ENCODE results near the gene CSNK1G3.

CSNK1G3 gene

DNA sequence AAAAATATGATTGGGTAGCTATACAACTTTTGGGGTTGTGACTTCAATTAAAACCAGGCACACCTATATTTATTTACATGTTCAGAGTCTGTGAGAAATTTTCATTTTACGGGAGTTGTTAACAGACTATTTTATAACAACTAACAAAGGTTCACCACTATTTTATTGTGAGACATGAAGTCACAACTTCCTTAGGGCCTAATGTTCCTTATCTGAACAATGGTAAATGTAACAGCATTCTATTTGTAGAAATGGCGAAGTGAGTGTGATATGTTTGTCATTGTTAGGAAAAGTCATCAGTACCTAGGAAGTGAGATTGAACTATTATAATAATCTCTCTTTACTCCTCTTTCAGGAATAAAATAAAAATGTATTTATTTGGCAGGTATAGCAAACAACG, 67.4 kb downstream of the CSNK1G3 start:
- peaks cover 0 to 5% (median 0%) of the 10 kb centered on the region in 5 experiments for H3K9me3 ChIP-seq (ENCODE audit: control extremely low read depth in 1 of 5, control insufficient read depth in 4 of 5, insufficient read depth in 2 of 5, low read depth in 1 of 5, low read length in 4 of 5)
- no peak overlapping the region for H3K27ac ChIP-seq (ENCODE audit: insufficient read depth in 1 of 2, low read depth in 1 of 2, low read length in 2 of 2, poor library complexity in 1 of 2, severe bottlenecking in 2 of 2)
- H3K36me3 ChIP-seq (ENCODE audit: control insufficient read depth in 4 of 4, insufficient read depth in 4 of 4, low read length in 3 of 4): peaks cover 5 to 24% (median 10%) of the 10 kb centered on the region in 4 experiments
- H3K4me1 ChIP-seq (ENCODE audit: control extremely low read depth in 1 of 4, control insufficient read depth in 4 of 4, insufficient read depth in 4 of 4, low read length in 3 of 4): peaks cover 0 to 4% (median 0%) of the 10 kb centered on the region in 4 experiments
- no peaks in the 10 kb centered on the region for H3K27me3 ChIP-seq (replicated peaks in 2 of 5; ENCODE audit: control insufficient read depth in 4 of 5, insufficient read depth in 5 of 5, low read length in 4 of 5)
- no peak for DNase-seq
- ChIA-PET POLR2A (no interaction called here), CTCF (no interaction called here)
- no peak overlapping the region for H3K4me3 ChIP-seq (ENCODE audit: control insufficient read depth in 1 of 7, extremely low read depth in 1 of 7, insufficient read depth in 4 of 7, low read depth in 2 of 7, low read length in 6 of 7)
- no CpG with 5 or more reads among the region's 3 CpGs for WGBS (ENCODE audit: insufficient coverage)

DNA sequence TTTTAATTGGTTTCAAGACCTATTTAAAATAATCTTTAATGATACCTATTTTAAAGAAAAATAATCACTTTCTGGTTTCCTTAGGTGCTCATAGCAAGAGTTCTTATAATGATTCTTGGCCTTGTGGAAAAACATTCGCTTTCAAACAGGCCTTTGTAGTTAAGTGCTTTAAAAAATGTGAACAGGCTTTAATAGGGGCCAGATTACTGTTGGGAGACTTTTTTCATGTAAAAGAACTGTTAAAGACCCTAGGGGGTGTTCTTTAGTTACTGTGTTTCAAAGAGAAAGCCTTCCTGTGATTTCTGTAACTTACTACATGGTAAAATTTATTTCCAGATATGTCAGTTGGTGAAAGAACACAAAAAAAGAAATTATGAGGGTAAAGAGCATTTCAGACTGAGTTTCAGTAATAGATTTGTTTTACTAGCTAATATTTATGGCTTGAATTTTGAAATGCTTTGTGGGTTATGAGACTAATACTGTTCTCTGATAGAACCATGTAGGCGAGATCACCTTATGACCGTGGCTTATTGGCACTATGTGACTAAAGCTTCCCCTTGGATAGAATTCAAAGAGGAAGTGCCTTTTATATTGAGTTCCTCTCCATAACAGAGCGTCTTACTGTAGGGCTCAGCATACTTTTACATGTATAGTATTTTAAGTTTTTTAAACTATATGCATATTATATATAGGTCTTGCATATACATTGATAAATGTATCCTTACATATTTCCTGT, 70.7 kb downstream of the CSNK1G3 start:
- ChIA-PET POLR2A (no interaction called here), CTCF (interaction anchor here (1.8 kb wide), 1 partner anchor 10 kb away, joined by 5 read pairs; no protein-coding TSS in a partner anchor)

DNA sequence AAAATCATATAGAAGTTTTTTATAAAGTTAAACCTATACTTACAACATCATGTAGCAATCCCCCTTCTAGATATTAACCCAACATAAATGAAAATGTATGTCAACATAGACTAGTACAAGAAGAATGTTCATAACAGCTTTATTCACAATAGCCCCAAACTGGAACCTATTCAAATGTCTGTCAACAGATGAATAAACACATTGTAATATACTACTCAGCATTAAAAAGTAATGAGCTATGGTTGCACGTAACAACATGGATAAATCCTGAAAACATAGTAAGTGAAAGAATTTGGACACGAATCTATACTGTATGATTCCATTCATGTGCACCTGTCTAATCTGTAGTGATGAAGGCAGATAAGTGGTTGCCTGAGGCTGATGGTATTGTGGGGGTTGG, 73.9 kb downstream of the CSNK1G3 start:
- no peaks in the 10 kb centered on the region for H3K27me3 ChIP-seq (replicated peaks in 2 of 5; ENCODE audit: control insufficient read depth in 4 of 5, insufficient read depth in 5 of 5, low read length in 4 of 5)
- DNase-seq: no peak
- WGBS (ENCODE audit: insufficient coverage): 100% methylated on average over 1 of the region's 2 CpGs
- CTCF ChIA-PET: no interaction called here
- H3K36me3 ChIP-seq (ENCODE audit: control insufficient read depth in 4 of 4, insufficient read depth in 4 of 4, low read length in 3 of 4): peaks cover 0 to 5% (median 2%) of the 10 kb centered on the region in 4 experiments
- POLR2A ChIA-PET: no interaction called here
- peaks cover 0 to 8% (median 0%) of the 10 kb centered on the region in 5 experiments for H3K9me3 ChIP-seq (ENCODE audit: control extremely low read depth in 1 of 5, control insufficient read depth in 4 of 5, insufficient read depth in 2 of 5, low read depth in 1 of 5, low read length in 4 of 5)
- H3K4me3 ChIP-seq (ENCODE audit: control insufficient read depth in 1 of 7, extremely low read depth in 1 of 7, insufficient read depth in 4 of 7, low read depth in 2 of 7, low read length in 6 of 7): no peak overlapping the region
- H3K4me1 ChIP-seq (ENCODE audit: control extremely low read depth in 1 of 4, control insufficient read depth in 4 of 4, insufficient read depth in 4 of 4, low read length in 3 of 4): peaks cover 0 to 4% (median 0%) of the 10 kb centered on the region in 4 experiments
- H3K27ac ChIP-seq (ENCODE audit: insufficient read depth in 1 of 2, low read depth in 1 of 2, low read length in 2 of 2, poor library complexity in 1 of 2, severe bottlenecking in 2 of 2): no peak overlapping the region

More for the DNA sequence above, 70.7 kb downstream of the CSNK1G3 start:
- no peaks in the 10 kb centered on the region for H3K27me3 ChIP-seq (replicated peaks in 2 of 5; ENCODE audit: control insufficient read depth in 4 of 5, insufficient read depth in 5 of 5, low read length in 4 of 5)
- WGBS (ENCODE audit: insufficient coverage): 89% methylated on average over 1 of the region's 4 CpGs
- peaks cover 0 to 4% (median 0%) of the 10 kb centered on the region in 4 experiments for H3K4me1 ChIP-seq (ENCODE audit: control extremely low read depth in 1 of 4, control insufficient read depth in 4 of 4, insufficient read depth in 4 of 4, low read length in 3 of 4)
- H3K4me3 ChIP-seq (ENCODE audit: control insufficient read depth in 1 of 7, extremely low read depth in 1 of 7, insufficient read depth in 4 of 7, low read depth in 2 of 7, low read length in 6 of 7): no peak overlapping the region
- peaks cover 0 to 8% (median 0%) of the 10 kb centered on the region in 5 experiments for H3K9me3 ChIP-seq (ENCODE audit: control extremely low read depth in 1 of 5, control insufficient read depth in 4 of 5, insufficient read depth in 2 of 5, low read depth in 1 of 5, low read length in 4 of 5)
- peaks cover 0 to 5% (median under 1%) of the 10 kb centered on the region in 4 experiments for H3K36me3 ChIP-seq (ENCODE audit: control insufficient read depth in 4 of 4, insufficient read depth in 4 of 4, low read length in 3 of 4)
- DNase-seq: peak; percentile 7 to 54 (median 22)
- H3K27ac ChIP-seq (ENCODE audit: insufficient read depth in 1 of 2, low read depth in 1 of 2, low read length in 2 of 2, poor library complexity in 1 of 2, severe bottlenecking in 2 of 2): no peak overlapping the region

DNA sequence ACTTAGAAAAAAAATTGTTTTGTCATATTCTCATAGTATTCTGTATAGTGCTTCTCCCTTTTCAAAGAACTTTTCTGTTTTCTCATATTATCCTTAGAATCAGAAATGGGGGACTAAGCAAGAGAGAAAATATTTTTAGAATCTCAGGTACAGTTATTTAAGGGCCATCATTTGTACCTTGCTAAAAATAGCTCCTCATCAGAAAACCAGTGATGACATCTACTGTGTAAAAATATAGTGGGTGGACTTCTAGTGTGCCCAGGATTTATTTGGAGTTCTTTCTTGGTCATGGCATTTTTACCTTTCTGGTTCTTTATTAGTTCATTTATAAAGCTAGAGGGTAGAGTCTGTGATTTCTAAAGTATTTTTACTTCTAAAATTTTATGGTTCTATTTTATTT, 82.5 kb downstream of the CSNK1G3 start:
- no peaks in the 10 kb centered on the region for H3K4me1 ChIP-seq (ENCODE audit: control extremely low read depth in 1 of 4, control insufficient read depth in 4 of 4, insufficient read depth in 4 of 4, low read length in 3 of 4)
- ChIA-PET CTCF (interaction anchor here (1.5 to 1.8 kb wide), 2 partner anchors 12 to 16 kb away, joined by 3 to 4 read pairs; no protein-coding TSS in a partner anchor), POLR2A (no interaction called here)
- H3K4me3 ChIP-seq (ENCODE audit: control insufficient read depth in 1 of 7, extremely low read depth in 1 of 7, insufficient read depth in 4 of 7, low read depth in 2 of 7, low read length in 6 of 7): no peak overlapping the region
- H3K36me3 ChIP-seq (ENCODE audit: control insufficient read depth in 4 of 4, insufficient read depth in 4 of 4, low read length in 3 of 4): peaks cover 0 to 27% (median 24%) of the 10 kb centered on the region in 4 experiments
- no peak overlapping the region for H3K27ac ChIP-seq (ENCODE audit: insufficient read depth in 1 of 2, low read depth in 1 of 2, low read length in 2 of 2, poor library complexity in 1 of 2, severe bottlenecking in 2 of 2)
- no peaks in the 10 kb centered on the region for H3K27me3 ChIP-seq (replicated peaks in 2 of 5; ENCODE audit: control insufficient read depth in 4 of 5, insufficient read depth in 5 of 5, low read length in 4 of 5)
- no peak for DNase-seq
- H3K9me3 ChIP-seq (ENCODE audit: control extremely low read depth in 1 of 5, control insufficient read depth in 4 of 5, insufficient read depth in 2 of 5, low read depth in 1 of 5, low read length in 4 of 5): no peaks in the 10 kb centered on the region

DNA sequence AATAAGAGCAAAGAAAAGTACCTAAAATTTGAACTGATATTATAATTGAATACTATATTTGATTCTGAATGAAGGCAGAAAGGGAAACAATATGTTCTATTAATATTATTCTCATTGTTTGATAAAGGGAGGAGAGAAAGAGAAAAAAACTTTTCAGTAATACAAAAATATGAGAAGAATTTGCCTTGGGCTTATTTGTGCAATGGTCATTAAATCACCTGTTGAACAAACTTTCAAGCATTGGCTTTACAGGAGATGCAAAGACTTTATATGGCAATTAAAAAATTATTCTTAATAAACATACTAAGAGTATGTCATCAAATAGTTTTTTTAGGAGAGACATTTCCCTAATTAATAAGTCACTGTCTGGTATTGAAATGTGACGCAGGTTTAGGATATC, 85.0 kb downstream of the CSNK1G3 start:
- POLR2A ChIA-PET: no interaction called here
- H3K9me3 ChIP-seq (ENCODE audit: control extremely low read depth in 1 of 5, control insufficient read depth in 4 of 5, insufficient read depth in 2 of 5, low read depth in 1 of 5, low read length in 4 of 5): no peaks in the 10 kb centered on the region
- no peak overlapping the region for H3K27ac ChIP-seq (ENCODE audit: insufficient read depth in 1 of 2, low read depth in 1 of 2, low read length in 2 of 2, poor library complexity in 1 of 2, severe bottlenecking in 2 of 2)
- CTCF ChIA-PET: no interaction called here
- H3K36me3 ChIP-seq (ENCODE audit: control insufficient read depth in 4 of 4, insufficient read depth in 4 of 4, low read length in 3 of 4): peaks cover 0 to 24% (median 21%) of the 10 kb centered on the region in 4 experiments
- no peak for DNase-seq
- WGBS (ENCODE audit: insufficient coverage): no CpG with 5 or more reads among the region's 1 CpG
- H3K27me3 ChIP-seq (replicated peaks in 2 of 5; ENCODE audit: control insufficient read depth in 4 of 5, insufficient read depth in 5 of 5, low read length in 4 of 5): no peaks in the 10 kb centered on the region
- H3K4me3 ChIP-seq (ENCODE audit: control insufficient read depth in 1 of 7, extremely low read depth in 1 of 7, insufficient read depth in 4 of 7, low read depth in 2 of 7, low read length in 6 of 7): no peak overlapping the region
- no peaks in the 10 kb centered on the region for H3K4me1 ChIP-seq (ENCODE audit: control extremely low read depth in 1 of 4, control insufficient read depth in 4 of 4, insufficient read depth in 4 of 4, low read length in 3 of 4)

DNA sequence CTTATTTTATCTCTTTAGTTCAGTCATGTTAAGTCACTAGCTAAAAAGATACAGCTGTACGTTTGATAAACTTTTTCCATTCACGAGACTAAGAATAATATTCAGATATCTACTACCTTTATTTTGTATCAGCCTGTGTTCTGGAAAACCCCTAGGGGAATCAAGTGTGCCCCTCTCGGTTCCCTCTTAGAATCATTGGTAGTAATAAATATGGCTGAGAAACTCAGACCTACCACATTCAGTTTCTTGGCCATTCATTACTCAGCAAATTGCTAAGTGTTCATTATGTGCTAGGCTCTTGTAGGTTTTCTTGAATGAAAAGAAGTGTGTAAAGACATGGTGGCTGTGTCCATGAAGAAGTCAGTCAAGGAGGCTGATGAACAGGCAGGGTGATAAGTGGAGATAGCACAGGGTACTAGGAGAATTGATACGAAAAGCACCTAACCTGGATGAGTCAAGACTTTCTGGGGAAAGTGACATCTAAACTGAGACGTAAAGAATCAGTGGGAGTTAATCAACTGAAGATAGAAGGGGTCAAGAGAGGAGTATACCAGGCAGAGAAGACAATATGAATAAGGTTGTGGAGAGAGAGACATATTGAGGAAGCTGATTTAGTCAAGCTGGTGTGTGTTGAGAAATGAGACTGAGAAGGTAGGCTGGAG, 86.2 kb downstream of the CSNK1G3 start:
- no peak overlapping the region for H3K4me3 ChIP-seq (ENCODE audit: control insufficient read depth in 1 of 7, extremely low read depth in 1 of 7, insufficient read depth in 4 of 7, low read depth in 2 of 7, low read length in 6 of 7)
- ChIA-PET CTCF (interaction anchor here (1.0 kb wide), 2 partner anchors 8 to 12 kb away, joined by 3 read pairs; no protein-coding TSS in a partner anchor), POLR2A (no interaction called here)

DNA sequence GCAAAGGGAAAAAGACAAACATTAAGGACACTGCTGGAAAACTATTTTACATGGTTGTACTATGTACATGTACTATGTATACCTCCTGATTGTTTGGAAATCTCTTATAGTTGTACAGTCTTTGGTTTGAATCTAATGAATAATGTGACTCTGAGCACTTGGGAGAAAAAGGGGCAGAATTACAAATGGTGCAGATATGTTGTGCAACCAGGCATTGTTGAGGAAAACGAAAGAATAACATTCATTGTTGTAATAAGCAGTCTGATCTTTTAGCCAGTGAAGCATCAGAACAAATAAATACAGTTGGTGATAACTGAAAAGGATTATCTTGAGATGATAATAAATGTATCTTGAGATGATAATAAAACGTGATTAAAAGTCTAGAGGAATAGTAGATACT, 87.2 kb downstream of the CSNK1G3 start:
- Histone ChIP-seq H3K36me3 (ENCODE audit: control insufficient read depth in 4 of 4, insufficient read depth in 4 of 4, low read length in 3 of 4) (peaks cover 4 to 21% (median 10%) of the 10 kb centered on the region in 4 experiments), H3K27me3 (replicated peaks in 2 of 5; ENCODE audit: control insufficient read depth in 4 of 5, insufficient read depth in 5 of 5, low read length in 4 of 5) (no peaks in the 10 kb centered on the region), H3K9me3 (ENCODE audit: control extremely low read depth in 1 of 5, control insufficient read depth in 4 of 5, insufficient read depth in 2 of 5, low read depth in 1 of 5, low read length in 4 of 5) (no peaks in the 10 kb centered on the region), H3K27ac (ENCODE audit: insufficient read depth in 1 of 2, low read depth in 1 of 2, low read length in 2 of 2, poor library complexity in 1 of 2, severe bottlenecking in 2 of 2) (no peak overlapping the region), H3K4me3 (ENCODE audit: control insufficient read depth in 1 of 7, extremely low read depth in 1 of 7, insufficient read depth in 4 of 7, low read depth in 2 of 7, low read length in 6 of 7) (no peak overlapping the region), H3K4me1 (ENCODE audit: control extremely low read depth in 1 of 4, control insufficient read depth in 4 of 4, insufficient read depth in 4 of 4, low read length in 3 of 4) (no peaks in the 10 kb centered on the region)
- ChIA-PET CTCF (interaction anchor here (1.0 kb wide), 2 partner anchors 9 to 11 kb away, joined by 3 read pairs; no protein-coding TSS in a partner anchor), POLR2A (no interaction called here)
- WGBS (ENCODE audit: insufficient coverage): 90% methylated on average over 1 of the region's 2 CpGs
- no peak for DNase-seq

More for the DNA sequence above, 86.2 kb downstream of the CSNK1G3 start:
- Histone ChIP-seq H3K9me3 (ENCODE audit: control extremely low read depth in 1 of 5, control insufficient read depth in 4 of 5, insufficient read depth in 2 of 5, low read depth in 1 of 5, low read length in 4 of 5) (no peaks in the 10 kb centered on the region), H3K36me3 (ENCODE audit: control insufficient read depth in 4 of 4, insufficient read depth in 4 of 4, low read length in 3 of 4) (peaks cover 4 to 25% (median 15%) of the 10 kb centered on the region in 4 experiments), H3K27ac (ENCODE audit: insufficient read depth in 1 of 2, low read depth in 1 of 2, low read length in 2 of 2, poor library complexity in 1 of 2, severe bottlenecking in 2 of 2) (no peak overlapping the region), H3K27me3 (replicated peaks in 2 of 5; ENCODE audit: control insufficient read depth in 4 of 5, insufficient read depth in 5 of 5, low read length in 4 of 5) (no peaks in the 10 kb centered on the region), H3K4me1 (ENCODE audit: control extremely low read depth in 1 of 4, control insufficient read depth in 4 of 4, insufficient read depth in 4 of 4, low read length in 3 of 4) (no peaks in the 10 kb centered on the region)
- WGBS (ENCODE audit: insufficient coverage): 63% methylated on average over 3 of the region's 5 CpGs
- DNase-seq: no peak
